GM06990 (cell line): ENCODE measurements around the gene SETD3.

Experiments used
- DNase-seq: peaks from one replicate; pipeline ENCODE4 v3.0.0-alpha.2; 2011; ENCODE audit not compliant: insufficient read length; ENCODE audit errors: extremely low read depth
- H3K27me3 ChIP-seq: replicated peaks from 2 replicates; pipeline ENCODE4 v1.6.0; 2011; ENCODE audit warnings: low read length; ENCODE audit not compliant: control insufficient read depth, insufficient read depth
- H3K36me3 ChIP-seq: 2 replicates; pipeline ENCODE4 v1.5.1; 2011; ENCODE audit warnings: low read length; ENCODE audit not compliant: control insufficient read depth, insufficient read depth
- H3K4me3 ChIP-seq: replicated peaks from 2 replicates; pipeline ENCODE4 v1.5.1; 2011; ENCODE audit warnings: low read depth, mild to moderate bottlenecking, control low read depth, low read length
- CTCF ChIP-seq: IDR thresholded peaks from 2 replicates; pipeline ENCODE4 v1.5.1; 2011; ENCODE audit warnings: low read length, control low read depth, mild to moderate bottlenecking, inconsistent platforms; ENCODE audit not compliant: insufficient read depth, poor library complexity, severe bottlenecking

The SETD3 gene

GRCh38 chr14:99463974-99464373 lies 16.7 kb downstream of the SETD3 start:
- Histone ChIP-seq H3K4me3 (no peak overlapping the region), H3K27me3 (no peaks in the 10 kb centered on the region), H3K36me3 (peaks cover 4% of the 10 kb centered on the region)
- DNase-seq, result no peak
- TF ChIP-seq CTCF, result no peak

- no peak for DNase-seq
- peaks cover 9% of the 10 kb centered on the region for H3K36me3 ChIP-seq
- no peak overlapping the region for H3K4me3 ChIP-seq
- no peak for TF ChIP-seq CTCF
- H3K27me3 ChIP-seq, result no peaks in the 10 kb centered on the region
Observed at GRCh38 chr14:99462210-99462609, 18.4 kb downstream of the SETD3 start.

- H3K36me3 ChIP-seq, result peaks cover 12% of the 10 kb centered on the region
- no peak for TF ChIP-seq CTCF
Observed at GRCh38 chr14:99461411-99462085, 19.1 kb downstream of the SETD3 start.

GRCh38 chr14:99460793-99461192 lies 19.9 kb downstream of the SETD3 start:
- no peak for DNase-seq
- Histone ChIP-seq H3K27me3 (no peaks in the 10 kb centered on the region), H3K4me3 (no peak overlapping the region), H3K36me3 (peaks cover 12% of the 10 kb centered on the region)
- no peak for TF ChIP-seq CTCF

More at GRCh38 chr14:99461411-99462085, 19.1 kb downstream of the SETD3 start:
- Histone ChIP-seq H3K27me3 (no peaks in the 10 kb centered on the region), H3K4me3 (no peak overlapping the region)
- no peak for DNase-seq

- Histone ChIP-seq H3K36me3 (peaks cover 12% of the 10 kb centered on the region), H3K4me3 (no peak overlapping the region)
- TF ChIP-seq CTCF, result no peak
Observed at GRCh38 chr14:99459481-99460100, 21.1 kb downstream of the SETD3 start.

More at GRCh38 chr14:99459481-99460100, 21.1 kb downstream of the SETD3 start:
- DNase-seq, result no peak
- no peaks in the 10 kb centered on the region for H3K27me3 ChIP-seq
